ENCODE data around the gene DLGAP1.

DLGAP1 gene

DNA sequence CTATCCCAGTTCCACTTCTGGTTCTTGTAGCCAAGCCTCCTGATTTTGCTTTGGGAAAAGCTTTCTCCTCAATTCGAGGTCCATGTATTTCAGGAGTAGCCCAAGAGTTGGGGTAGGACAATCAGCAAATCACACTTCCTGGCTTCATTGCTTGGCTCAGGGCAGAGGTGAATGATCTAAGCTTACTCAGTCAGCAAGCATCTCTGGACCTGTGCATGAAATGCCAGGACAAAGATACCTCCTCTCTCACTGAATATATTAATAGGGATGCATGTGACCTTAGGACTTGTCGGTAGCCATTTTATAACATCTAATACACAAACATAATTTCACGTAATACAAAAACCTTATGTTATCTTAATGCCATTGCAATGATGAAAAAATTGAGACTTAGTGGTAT is 632.0 kb downstream of the DLGAP1 start:
- no peak for DNase-seq (ENCODE audit: low spot score)
- TF ChIP-seq, protein P1, sequence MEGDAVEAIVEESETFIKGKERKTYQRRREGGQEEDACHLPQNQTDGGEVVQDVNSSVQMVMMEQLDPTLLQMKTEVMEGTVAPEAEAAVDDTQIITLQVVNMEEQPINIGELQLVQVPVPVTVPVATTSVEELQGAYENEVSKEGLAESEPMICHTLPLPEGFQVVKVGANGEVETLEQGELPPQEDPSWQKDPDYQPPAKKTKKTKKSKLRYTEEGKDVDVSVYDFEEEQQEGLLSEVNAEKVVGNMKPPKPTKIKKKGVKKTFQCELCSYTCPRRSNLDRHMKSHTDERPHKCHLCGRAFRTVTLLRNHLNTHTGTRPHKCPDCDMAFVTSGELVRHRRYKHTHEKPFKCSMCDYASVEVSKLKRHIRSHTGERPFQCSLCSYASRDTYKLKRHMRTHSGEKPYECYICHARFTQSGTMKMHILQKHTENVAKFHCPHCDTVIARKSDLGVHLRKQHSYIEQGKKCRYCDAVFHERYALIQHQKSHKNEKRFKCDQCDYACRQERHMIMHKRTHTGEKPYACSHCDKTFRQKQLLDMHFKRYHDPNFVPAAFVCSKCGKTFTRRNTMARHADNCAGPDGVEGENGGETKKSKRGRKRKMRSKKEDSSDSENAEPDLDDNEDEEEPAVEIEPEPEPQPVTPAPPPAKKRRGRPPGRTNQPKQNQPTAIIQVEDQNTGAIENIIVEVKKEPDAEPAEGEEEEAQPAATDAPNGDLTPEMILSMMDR (IDR thresholded peaks at IDR 0.05), result no peak
- no peak overlapping the region for H3K4me3 ChIP-seq
- H3K27ac ChIP-seq, result no peak overlapping the region

DNA sequence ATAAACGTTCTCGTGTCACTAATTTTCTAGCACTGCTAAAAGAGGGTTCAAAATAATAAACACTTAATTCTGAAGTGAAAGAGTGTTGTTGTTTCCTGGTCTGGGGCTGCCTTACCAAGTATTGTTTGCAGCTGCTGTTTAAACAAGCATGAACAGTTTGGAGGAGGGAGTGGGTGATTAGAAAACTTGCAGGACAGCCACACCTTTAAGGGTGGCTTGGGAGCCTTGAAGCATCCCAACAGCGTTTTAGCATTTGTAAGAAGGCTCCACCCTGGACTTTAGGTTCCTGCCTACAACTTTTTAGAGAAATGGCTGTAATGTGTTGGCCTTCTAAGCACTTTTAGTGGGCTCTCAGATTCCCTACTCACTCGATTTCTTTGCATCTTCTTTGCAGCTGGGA is 633.6 kb downstream of the DLGAP1 start:
- Histone ChIP-seq H3K4me3 (no peak overlapping the region), H3K27ac (no peak overlapping the region)
- TF ChIP-seq, protein P1 (IDR thresholded peaks at IDR 0.05), result no peak
- no peak for DNase-seq (ENCODE audit: low spot score)

DNA sequence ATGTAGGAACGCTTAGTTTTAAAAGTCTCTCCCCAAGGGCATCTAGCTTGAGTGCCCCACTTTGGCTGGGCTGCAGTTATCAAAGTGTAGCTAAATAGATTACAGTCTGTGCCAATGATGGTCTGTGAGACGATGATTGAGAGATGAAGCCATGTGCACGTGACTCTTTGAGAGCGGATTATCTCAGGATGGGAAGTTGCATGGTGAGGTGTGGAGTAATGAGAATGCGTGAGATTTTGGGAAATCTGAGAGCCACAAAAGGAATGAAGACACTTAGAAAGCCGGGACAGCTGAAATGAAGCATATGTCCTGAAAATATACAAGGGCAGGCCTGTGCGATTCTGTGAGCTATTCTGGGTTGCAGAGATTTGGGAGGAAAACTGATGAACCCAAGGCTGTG is 635.1 kb downstream of the DLGAP1 start:
- TF ChIP-seq, protein P1 (IDR thresholded peaks at IDR 0.05), result no peak
- Histone ChIP-seq H3K4me3 (no peak overlapping the region), H3K27ac (no peak overlapping the region)
- no peak for DNase-seq (ENCODE audit: low spot score)

DNA sequence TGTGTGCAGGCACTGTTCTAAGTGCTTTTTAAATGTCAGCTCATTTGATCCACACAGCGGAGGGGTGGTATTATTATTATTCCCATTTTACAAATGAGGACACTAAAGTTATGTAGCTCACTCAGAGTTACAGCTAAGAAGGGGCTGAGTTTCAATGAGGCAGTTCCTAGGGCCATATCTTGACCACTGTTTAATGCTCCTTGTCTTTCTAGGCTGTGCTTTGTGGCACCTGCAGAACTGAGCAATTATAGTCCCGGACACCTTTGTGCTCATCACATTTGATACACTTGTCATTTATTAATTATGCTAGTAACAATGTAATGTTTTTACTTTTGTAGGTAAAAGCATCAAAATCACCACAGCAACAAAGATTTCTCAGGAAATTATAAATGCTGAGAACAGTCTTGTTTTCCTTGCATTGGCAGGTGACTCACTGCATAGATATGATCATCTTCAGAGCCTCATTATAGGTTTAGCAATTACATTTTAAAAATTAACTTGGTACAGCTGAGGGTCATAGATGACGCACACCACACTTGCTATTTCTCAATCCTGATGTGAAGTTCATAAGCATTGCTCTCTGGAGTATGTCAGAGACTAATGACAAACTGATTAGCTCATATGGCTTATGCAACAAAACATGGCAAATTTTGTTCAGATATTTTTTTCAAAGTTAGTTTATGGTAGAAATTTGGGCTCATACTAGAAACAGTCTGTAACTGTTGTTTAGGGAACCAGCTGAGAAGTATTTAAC is 638.3 kb downstream of the DLGAP1 start:
- TF ChIP-seq, protein P1 (IDR thresholded peaks at IDR 0.05), result no peak
- Histone ChIP-seq H3K27ac (no peak overlapping the region), H3K4me3 (no peak overlapping the region)
- DNase-seq (ENCODE audit: low spot score), result no peak

DNA sequence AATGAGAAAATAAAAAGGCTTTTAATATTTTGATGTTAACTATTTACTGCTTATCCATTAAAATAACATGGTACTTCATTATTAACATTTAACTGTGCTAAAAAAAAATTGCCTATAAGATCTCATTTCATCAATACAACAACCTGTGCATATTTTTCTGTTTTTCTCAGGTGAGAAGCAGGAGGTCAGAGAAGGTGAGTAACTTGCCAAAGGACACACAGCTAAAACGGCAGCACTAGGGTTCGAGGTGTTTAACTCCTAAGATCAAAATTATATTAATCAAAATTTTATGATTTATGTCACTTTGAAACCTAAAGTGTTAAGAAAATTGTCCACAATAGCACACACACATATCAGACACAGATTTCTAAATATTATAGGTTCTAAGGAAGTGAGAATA is 639.1 kb downstream of the DLGAP1 start:
- no peak for DNase-seq (ENCODE audit: low spot score)
- H3K27ac ChIP-seq, result no peak overlapping the region
- no peak overlapping the region for H3K4me3 ChIP-seq
- TF ChIP-seq, protein P1 (IDR thresholded peaks at IDR 0.05), result no peak

DNA sequence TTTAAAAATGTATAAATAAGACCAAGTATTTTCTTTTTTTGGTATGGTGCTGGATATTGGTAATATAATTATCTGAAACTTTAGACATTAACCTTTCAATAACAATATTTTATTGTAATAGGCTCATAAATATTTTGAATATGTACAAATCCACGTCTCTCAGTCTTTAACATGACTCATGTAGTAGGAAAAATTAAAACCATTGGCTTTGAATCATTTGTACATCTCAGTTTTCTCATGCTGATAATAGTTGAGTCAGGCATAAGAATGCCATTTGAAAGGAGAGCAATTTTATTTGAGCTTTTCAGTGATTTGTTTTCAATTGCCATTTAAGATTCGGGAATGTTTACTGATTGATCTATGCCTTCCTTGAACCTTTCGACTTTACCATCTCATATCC is 640.3 kb downstream of the DLGAP1 start:
- Histone ChIP-seq H3K4me3 (no peak overlapping the region), H3K27ac (no peak overlapping the region)
- TF ChIP-seq, protein P1 (IDR thresholded peaks at IDR 0.05), result no peak
- no peak for DNase-seq (ENCODE audit: low spot score)

DNA sequence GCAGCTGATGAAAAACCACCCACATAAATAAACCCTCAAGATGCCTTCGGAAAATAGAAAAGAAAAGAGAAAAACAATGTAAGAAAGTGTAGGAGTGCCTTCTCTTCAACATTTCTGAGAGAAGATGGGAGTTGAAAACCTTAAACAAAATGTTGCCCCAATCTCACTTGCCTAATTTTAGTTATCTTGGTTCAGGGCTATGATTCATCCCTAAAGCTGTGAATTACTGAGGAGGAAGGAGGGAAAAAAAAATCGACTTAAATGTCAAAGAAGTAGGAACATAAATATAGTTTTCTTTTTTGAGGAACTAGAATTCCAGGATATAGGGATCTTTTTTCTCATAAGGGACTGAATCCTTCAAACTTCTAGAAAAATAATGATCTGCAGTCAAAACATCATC is 644.8 kb downstream of the DLGAP1 start:
- no peak for DNase-seq (ENCODE audit: low spot score)
- H3K27ac ChIP-seq, result no peak overlapping the region
- no peak overlapping the region for H3K4me3 ChIP-seq
- TF ChIP-seq, protein P1 (IDR thresholded peaks at IDR 0.05), result no peak
